GM23248 (cell line): ENCODE data around the gene TGM6. TPM values are rescaled to one million over a fixed set of nuclear protein-coding genes. Genes with fewer than 3 reads are reported as not detected.

Experiments
- DNase-seq: peaks from one replicate; pipeline ENCODE4 v3.0.0-alpha.2; 2015
- H2AFZ ChIP-seq: fragments of 200-600 bp; sonication (generic); 2 replicates; pipeline ENCODE4 v1.6.1; 2016; ENCODE audit warnings: antibody characterized with exemption
- H3F3A ChIP-seq: fragments of 200-600 bp; sonication (generic); 2 replicates; pipeline ENCODE4 v1.6.1; 2016; ENCODE audit warnings: mild to moderate bottlenecking, antibody characterized with exemption, mixed run types; ENCODE audit not compliant: insufficient read depth
- H3K27ac ChIP-seq: fragments of 200-600 bp; sonication (generic); 2 replicates; pipeline ENCODE4 v1.5.1; 2016; ENCODE audit warnings: mild to moderate bottlenecking
- H3K27me3 ChIP-seq: fragments of 200-600 bp; sonication (generic); replicated peaks from 2 replicates; pipeline ENCODE4 v1.6.1; 2016; ENCODE audit warnings: mild to moderate bottlenecking; ENCODE audit not compliant: insufficient read depth
- H3K36me3 ChIP-seq: fragments of 200-600 bp; sonication (generic); 2 replicates; pipeline ENCODE4 v1.6.1; 2016; ENCODE audit warnings: low read depth, mild to moderate bottlenecking
- H3K4me1 ChIP-seq: fragments of 200-600 bp; sonication (generic); 2 replicates; pipeline ENCODE4 v1.6.1; 2016; ENCODE audit warnings: mild to moderate bottlenecking; ENCODE audit not compliant: insufficient read depth
- H3K4me2 ChIP-seq: fragments of 200-600 bp; sonication (generic); one replicate; pipeline ENCODE4 v1.6.1; 2016; ENCODE audit warnings: mild to moderate bottlenecking; ENCODE audit not compliant: unreplicated experiment
- H3K4me3 ChIP-seq: fragments of 200-600 bp; sonication (generic); 2 replicates; pipeline ENCODE4 v1.5.1; 2016; ENCODE audit warnings: mild to moderate bottlenecking
- H3K79me2 ChIP-seq: fragments of 200-600 bp; sonication (generic); 2 replicates; pipeline ENCODE4 v1.6.1; 2016; ENCODE audit warnings: mild to moderate bottlenecking; ENCODE audit not compliant: insufficient read depth
- H3K9ac ChIP-seq: fragments of 200-600 bp; sonication (generic); 2 replicates; pipeline ENCODE4 v1.6.1; 2016; ENCODE audit warnings: mild to moderate bottlenecking
- H3K9me2 ChIP-seq: fragments of 200-600 bp; sonication (generic); 2 replicates; pipeline ENCODE4 v1.6.1; 2016; ENCODE audit warnings: mixed run types, mild to moderate bottlenecking, moderate library complexity; ENCODE audit not compliant: insufficient read depth
- H3K9me3 ChIP-seq: fragments of 200-600 bp; sonication (generic); one replicate; pipeline ENCODE4 v1.6.1; 2017; ENCODE audit warnings: low read depth
- H4K20me1 ChIP-seq: fragments of 200-600 bp; sonication (generic); 2 replicates; pipeline ENCODE4 v1.6.0; 2016; ENCODE audit not compliant: insufficient read depth
- EZH2 ChIP-seq: fragments of 200-600 bp; sonication (generic); IDR thresholded peaks from 2 replicates; pipeline ENCODE4 v1.6.1; 2018; ENCODE audit warnings: antibody characterized with exemption, mild to moderate bottlenecking; ENCODE audit not compliant: insufficient read depth, poor library complexity, severe bottlenecking
- EZH2phosphoT487 ChIP-seq: fragments of 200-600 bp; sonication (generic); IDR thresholded peaks from 2 replicates; pipeline ENCODE4 v1.6.1; 2018; ENCODE audit warnings: antibody characterized with exemption, moderate library complexity, mild to moderate bottlenecking, low read depth; ENCODE audit not compliant: insufficient read depth
- WGBS, 2 experiments: methylation state at CpG; one replicate each; pipeline ENCODE4 v1.1.6; 2015 to 2017; ENCODE audit warnings: low lambda C conversion rate in 2 of 2, low coverage in 1 of 2; ENCODE audit errors: missing lambda C conversion rate in 2 of 2; 5-methylcytosine and 5-hydroxymethylcytosine counted together
- in situ Hi-C: fragments of 300-500 bp; cut with MboI; formaldehyde crosslinking; loops from 2 replicates; pipeline ENCODE4 v1.15.0; 2020
- polyA plus RNA-seq: library from polyadenylated mRNA; unstranded; fragments of >200 nt; fragmentation: Nextera tagmentation; extraction: Ambion mirVana; gene quantifications from 2 replicates; pipeline ENCODE4 v1.2.1, GENCODE V29; 2016
- small RNA-seq: library from RNA; depleted of rRNA; stranded (forward); fragments of <200 nt; gene quantifications from one replicate; pipeline ENCODE3, GENCODE V24; 2014; ENCODE audit warnings: low read depth, low replicate concordance
- total RNA-seq: library from RNA; depleted of rRNA; stranded (reverse); fragments of >200 nt; shearing (Covaris generic); gene quantifications from 2 replicates; pipeline ENCODE4 v1.2.3, GENCODE V29; 2014; rRNA removed

TGM6 gene
- total and polyA plus RNA-seq, 2 experiments from 2014 or later, result not detected

- Histone ChIP-seq H3K4me2 (no peak overlapping the region), H3K79me2 (no peaks in the 10 kb centered on the region), H3K9me3 (no peaks in the 10 kb centered on the region), H3K36me3 (peaks cover 3% of the 10 kb centered on the region; the same call in 1 of the 2 replicates), H3K4me1 (peaks cover 19% of the 10 kb centered on the region), H3K4me3 (no peak overlapping the region), H2AFZ (no peak overlapping the region), H3K27ac (no peak overlapping the region), H3F3A (peaks cover 32% of the 10 kb centered on the region), H4K20me1 (no peaks in the 10 kb centered on the region), H3K9me2 (no peaks in the 10 kb centered on the region), H3K9ac (no peak overlapping the region), H3K27me3 (no peaks in the 10 kb centered on the region)
- 98 to 100% methylated on average over 9 of the region's 9 CpGs for WGBS, 2 experiments
- in situ Hi-C loops, result no loop called here
- DNase-seq, result no peak
- TF ChIP-seq EZH2phosphoT487, result no peak
- TF ChIP-seq EZH2, result no peak
These were observed 95.4 kb downstream of the TGM6 start for GRCh38 chr20:2475850-2476741.

- Histone ChIP-seq H3K27me3 (no peaks in the 10 kb centered on the region), H3K27ac (no peak overlapping the region), H3K79me2 (no peaks in the 10 kb centered on the region), H3K4me3 (no peak overlapping the region), H2AFZ (no peak overlapping the region), H3K36me3 (peaks cover 3% of the 10 kb centered on the region; the same call in 1 of the 2 replicates), H4K20me1 (no peaks in the 10 kb centered on the region), H3K4me1 (peaks cover 16% of the 10 kb centered on the region), H3K9me2 (no peaks in the 10 kb centered on the region), H3F3A (peaks cover 26% of the 10 kb centered on the region), H3K9me3 (no peaks in the 10 kb centered on the region), H3K4me2 (no peak overlapping the region), H3K9ac (no peak overlapping the region)
- no peak for TF ChIP-seq EZH2
- no peak for TF ChIP-seq EZH2phosphoT487
- WGBS, 2 experiments, result 95 to 96% methylated on average over 5 of the region's 5 CpGs
- in situ Hi-C loops, result no loop called here
- no peak for DNase-seq
These were observed 96.3 kb downstream of the TGM6 start for GRCh38 chr20:2476742-2477615.

GRCh38 chr20:2480381-2480780 is 99.7 kb downstream of the TGM6 start:
- H3K79me2 ChIP-seq, result no peaks in the 10 kb centered on the region
- WGBS, 2 experiments, result 93 to 98% methylated on average over 2 of the region's 2 CpGs
- TF ChIP-seq EZH2, result no peak
- H3K36me3 ChIP-seq, result peaks cover 16% of the 10 kb centered on the region
- H3K9me3 ChIP-seq, result no peaks in the 10 kb centered on the region
- H3K9ac ChIP-seq, result no peak overlapping the region
- no peak for DNase-seq
- no peak overlapping the region for H2AFZ ChIP-seq
- no peak overlapping the region for H3K27ac ChIP-seq
- no peaks in the 10 kb centered on the region for H3K9me2 ChIP-seq
- H3F3A ChIP-seq, result peaks cover 3% of the 10 kb centered on the region; the same call in 1 of the 2 replicates
- no peaks in the 10 kb centered on the region for H3K27me3 ChIP-seq
- H3K4me2 ChIP-seq, result no peak overlapping the region
- in situ Hi-C loops, result no loop called here
- no peaks in the 10 kb centered on the region for H4K20me1 ChIP-seq
- no peaks in the 10 kb centered on the region for H3K4me1 ChIP-seq
- no peak overlapping the region for H3K4me3 ChIP-seq

Small RNAs within 50 kb of the gene (small RNA-seq; reads per million reads assigned to genes)
- gene RF00019, result not detected

Other genes with a start within 250 kb of the TGM6 start
- gene TGM3, start 84.9 kb upstream of the TGM6 start, total RNA-seq, result 0.11 TPM in 1 of 2 replicates, not detected in the other
- 0.14 and 0.25 TPM in 2 replicates for gene TGM3, start 84.9 kb upstream of the TGM6 start, polyA plus RNA-seq
- 234 and 280 TPM in 2 replicates for gene SNRPB, start 89.9 kb downstream of the TGM6 start, total RNA-seq
- gene SNRPB, start 89.9 kb downstream of the TGM6 start, polyA plus RNA-seq, result 221 and 236 TPM in 2 replicates
- gene ZNF343, start 128.0 kb downstream of the TGM6 start, total RNA-seq, result 7.5 and 11.0 TPM in 2 replicates
- 7.0 and 8.1 TPM in 2 replicates for gene ZNF343, start 128.0 kb downstream of the TGM6 start, polyA plus RNA-seq
- not detected in 2 replicates for gene TMC2, start 155.7 kb downstream of the TGM6 start, total RNA-seq
- not detected in 2 replicates for gene TMC2, start 155.7 kb downstream of the TGM6 start, polyA plus RNA-seq